SK-N-MC (cell line): Measurements from ENCODE around the gene RAB28.

Experiments used
- DNase-seq: peaks from one replicate; pipeline ENCODE4 v3.0.0-alpha.2; 2011; ENCODE audit warnings: low read depth, low spot score
- H3K27ac ChIP-seq: fragments of 200-600 bp; sonication (generic); 2 replicates; pipeline ENCODE4 v1.5.1; 2016; ENCODE audit warnings: mixed run types
- H3K36me3 ChIP-seq: fragments of 200-600 bp; sonication (generic); 2 replicates; pipeline ENCODE4 v1.6.1; 2017; ENCODE audit warnings: antibody characterized with exemption, low read length, mixed read lengths; ENCODE audit not compliant: insufficient read depth
- H3K4me3 ChIP-seq: fragments of 200-600 bp; sonication (generic); 2 replicates; pipeline ENCODE4 v1.5.1; 2016
- H3K9ac ChIP-seq: fragments of 200-600 bp; sonication (generic); 2 replicates; pipeline ENCODE4 v1.8.0; 2017; ENCODE audit warnings: mixed run types, mixed read lengths; ENCODE audit not compliant: insufficient read length
- H3K9me3 ChIP-seq: fragments of 200-600 bp; sonication (generic); 2 replicates; pipeline ENCODE4 v1.6.1; 2017; ENCODE audit warnings: low read depth, mild to moderate bottlenecking, antibody characterized with exemption, low read length, moderate library complexity, mixed read lengths
- EZH2 ChIP-seq: fragments of 200-600 bp; sonication (generic); IDR thresholded peaks from one replicate; pipeline ENCODE4 v1.6.1; 2017; ENCODE audit warnings: antibody characterized with exemption
- FOXP2 ChIP-seq: optimal IDR thresholded peaks from 2 replicates; pipeline ENCODE3; 2011; ENCODE audit warnings: mild to moderate bottlenecking, moderate library complexity; ENCODE audit not compliant: insufficient read depth; ENCODE audit errors: extremely low read length, control extremely low read depth
- POLR2AphosphoS5 ChIP-seq: IDR thresholded peaks from 2 replicates; pipeline ENCODE4 v1.6.1; 2012; ENCODE audit warnings: mild to moderate bottlenecking, low read depth, low read length, borderline replicate concordance

RAB28 gene

GRCh38 chr4:13347517-13348125 is 136.5 kb downstream of the RAB28 start:
- Histone ChIP-seq H3K9me3 (no peaks in the 10 kb centered on the region), H3K9ac (no peak overlapping the region), H3K4me3 (no peak overlapping the region), H3K27ac (no peak overlapping the region), H3K36me3 (no peaks in the 10 kb centered on the region)
- TF ChIP-seq FOXP2 = no peak
- no peak for TF ChIP-seq EZH2
- TF ChIP-seq POLR2AphosphoS5 = no peak
- no peak for DNase-seq

- Histone ChIP-seq H3K27ac (no peak overlapping the region), H3K9ac (no peak overlapping the region), H3K36me3 (no peaks in the 10 kb centered on the region), H3K4me3 (no peak overlapping the region), H3K9me3 (no peaks in the 10 kb centered on the region)
- no peak for DNase-seq
- no peak for TF ChIP-seq FOXP2
- TF ChIP-seq POLR2AphosphoS5 = no peak
- no peak for TF ChIP-seq EZH2
Measured at GRCh38 chr4:13344216-13344615, 139.9 kb downstream of the RAB28 start.

GRCh38 chr4:13340672-13341071 is 143.5 kb downstream of the RAB28 start:
- Histone ChIP-seq H3K27ac (no peak overlapping the region), H3K9me3 (no peaks in the 10 kb centered on the region), H3K4me3 (no peak overlapping the region), H3K9ac (no peak overlapping the region), H3K36me3 (no peaks in the 10 kb centered on the region)
- DNase-seq = no peak
- TF ChIP-seq POLR2AphosphoS5 = no peak
- TF ChIP-seq FOXP2 = no peak
- no peak for TF ChIP-seq EZH2

GRCh38 chr4:13331827-13332226 is 152.3 kb downstream of the RAB28 start:
- TF ChIP-seq POLR2AphosphoS5 (no peak), FOXP2 (no peak), EZH2 (no peak)
- no peak overlapping the region for H3K4me3 ChIP-seq
- H3K9ac ChIP-seq = no peak overlapping the region
- DNase-seq = no peak
- no peak overlapping the region for H3K27ac ChIP-seq
- H3K36me3 ChIP-seq = no peaks in the 10 kb centered on the region
- no peaks in the 10 kb centered on the region for H3K9me3 ChIP-seq

- no peak overlapping the region for H3K27ac ChIP-seq
- TF ChIP-seq POLR2AphosphoS5 (no peak), FOXP2 (no peak), EZH2 (no peak)
- no peak overlapping the region for H3K4me3 ChIP-seq
- no peaks in the 10 kb centered on the region for H3K36me3 ChIP-seq
- no peak overlapping the region for H3K9ac ChIP-seq
- DNase-seq = no peak
- no peaks in the 10 kb centered on the region for H3K9me3 ChIP-seq
Measured at GRCh38 chr4:13329963-13330362, 154.2 kb downstream of the RAB28 start.

GRCh38 chr4:13329340-13329850 is 154.7 kb downstream of the RAB28 start:
- no peak for DNase-seq
- Histone ChIP-seq H3K36me3 (no peaks in the 10 kb centered on the region), H3K9me3 (no peaks in the 10 kb centered on the region), H3K4me3 (no peak overlapping the region), H3K27ac (no peak overlapping the region), H3K9ac (no peak overlapping the region)
- TF ChIP-seq FOXP2 = no peak
- TF ChIP-seq EZH2 = no peak
- no peak for TF ChIP-seq POLR2AphosphoS5

- no peak for DNase-seq
Measured at GRCh38 chr4:13328591-13328990, 155.5 kb downstream of the RAB28 start.

GRCh38 chr4:13327991-13328390 is 156.1 kb downstream of the RAB28 start:
- Histone ChIP-seq H3K9me3 (no peaks in the 10 kb centered on the region), H3K27ac (no peak overlapping the region), H3K36me3 (no peaks in the 10 kb centered on the region), H3K4me3 (no peak overlapping the region), H3K9ac (no peak overlapping the region)
- no peak for TF ChIP-seq POLR2AphosphoS5
- no peak for TF ChIP-seq FOXP2
- TF ChIP-seq EZH2 = no peak
- no peak for DNase-seq

More at GRCh38 chr4:13328591-13328990, 155.5 kb downstream of the RAB28 start:
- Histone ChIP-seq H3K36me3 (no peaks in the 10 kb centered on the region), H3K4me3 (no peak overlapping the region), H3K9ac (no peak overlapping the region), H3K27ac (no peak overlapping the region), H3K9me3 (no peaks in the 10 kb centered on the region)
- no peak for TF ChIP-seq EZH2
- TF ChIP-seq FOXP2 = no peak
- no peak for TF ChIP-seq POLR2AphosphoS5

- H3K4me3 ChIP-seq = no peak overlapping the region
- no peak for TF ChIP-seq POLR2AphosphoS5
- no peak for TF ChIP-seq EZH2
- TF ChIP-seq FOXP2 = no peak
- no peak overlapping the region for H3K9ac ChIP-seq
- H3K27ac ChIP-seq = no peak overlapping the region
- no peak for DNase-seq
- no peaks in the 10 kb centered on the region for H3K36me3 ChIP-seq
- no peaks in the 10 kb centered on the region for H3K9me3 ChIP-seq
Measured at GRCh38 chr4:13325744-13326143, 158.4 kb downstream of the RAB28 start.
